GM19193 (cell line): ENCODE results near the gene TEDC2.

Source experiments
- POLR2A ChIP-seq: IDR thresholded peaks from 4 replicates; pipeline ENCODE4 v1.6.1; 2011; ENCODE audit not compliant: insufficient read depth, insufficient read length; ENCODE audit errors: extremely low read depth

Gene TEDC2

GRCh38 chr16:2456551-2457153 lies 3.3 kb upstream of the TEDC2 start:
- no peak for TF ChIP-seq POLR2A

- TF ChIP-seq POLR2A, result no peak
These were observed 2.6 kb upstream of the TEDC2 start for GRCh38 chr16:2457267-2457666.

- no peak for TF ChIP-seq POLR2A
These were observed 2.0 kb upstream of the TEDC2 start for GRCh38 chr16:2457946-2458345.

GRCh38 chr16:2458887-2459646 lies 842 bp upstream of the TEDC2 start:
- TF ChIP-seq POLR2A, result no peak

GRCh38 chr16:2460391-2460713 lies 443 bp downstream of the TEDC2 start:
- no peak for TF ChIP-seq POLR2A

- TF ChIP-seq POLR2A, result no peak
These were observed 1.0 kb downstream of the TEDC2 start for GRCh38 chr16:2460916-2461315.

GRCh38 chr16:2462031-2462866 lies 2.3 kb downstream of the TEDC2 start:
- no peak for TF ChIP-seq POLR2A

- TF ChIP-seq POLR2A, result no peak
These were observed 4.4 kb downstream of the TEDC2 start for GRCh38 chr16:2464333-2464732.

- no peak for TF ChIP-seq POLR2A
These were observed 5.9 kb downstream of the TEDC2 start for GRCh38 chr16:2465653-2466415.

GRCh38 chr16:2466667-2467527 lies 7.0 kb downstream of the TEDC2 start:
- TF ChIP-seq POLR2A, result no peak

GRCh38 chr16:2467528-2468232 lies 7.8 kb downstream of the TEDC2 start:
- TF ChIP-seq POLR2A, result peak; percentile 32

- peak; percentile 39 for TF ChIP-seq POLR2A
These were observed 8.4 kb downstream of the TEDC2 start for GRCh38 chr16:2468233-2468724.

GRCh38 chr16:2468725-2469398 lies 9.0 kb downstream of the TEDC2 start:
- TF ChIP-seq POLR2A, result no peak
